Esophagus (tissue), 2 donors: ENCODE results near the gene MAGEB10. TPM values are rescaled to one million over a fixed set of nuclear protein-coding genes. Genes with fewer than 3 reads are reported as not detected.
"Not testable (repeated sequence)": the region's sequence is repeated elsewhere in the genome, so short reads cannot be mapped to it uniquely, and the experiment has no call there.

ENCODE experiments used
- H3K27ac ChIP-seq, 2 donors: one replicate each; pipeline ENCODE4 v1.5.1; 2013; ENCODE audit warnings: low read depth in 2 of 2, mild to moderate bottlenecking in 2 of 2, inconsistent platforms in 1 of 2, low read length in 1 of 2, moderate library complexity in 1 of 2
- H3K27me3 ChIP-seq, 2 donors: one replicate each; pipeline ENCODE4 v1.6.1; 2013; ENCODE audit warnings: low read length in 2 of 2, control low read depth in 1 of 2, mild to moderate bottlenecking in 1 of 2; ENCODE audit not compliant: insufficient read depth in 2 of 2, control insufficient read depth in 1 of 2
- H3K36me3 ChIP-seq, 2 donors: one replicate each; pipeline ENCODE4 v1.6.1; 2013; ENCODE audit warnings: low read length in 1 of 2; ENCODE audit not compliant: control insufficient read depth in 2 of 2, insufficient read depth in 2 of 2
- H3K4me1 ChIP-seq, 2 donors: one replicate each; pipeline ENCODE4 v1.6.1; 2013; ENCODE audit warnings: low read length in 1 of 2; ENCODE audit not compliant: control insufficient read depth in 2 of 2, insufficient read depth in 2 of 2
- H3K4me3 ChIP-seq, 2 donors: one replicate each; pipeline ENCODE4 v1.5.1; 2013; ENCODE audit warnings: low read length in 2 of 2, mild to moderate bottlenecking in 2 of 2, low read depth in 1 of 2, moderate library complexity in 1 of 2
- H3K9me3 ChIP-seq, 2 donors: one replicate each; pipeline ENCODE4 v1.6.1; 2013; ENCODE audit warnings: mild to moderate bottlenecking in 2 of 2, low read depth in 1 of 2, low read length in 1 of 2, moderate library complexity in 1 of 2; ENCODE audit not compliant: control insufficient read depth in 2 of 2, insufficient read depth in 1 of 2
- WGBS, 2 donors: extraction: QIAGEN DNeasy Blood & Tissue Kit; methylation state at CpG; one replicate each; pipeline ENCODE4 v1.1.7; 2013; 5-methylcytosine and 5-hydroxymethylcytosine counted together
- polyA plus RNA-seq, 2 donors: library from polyadenylated mRNA; stranded (reverse); fragments of 200-250 nt; gene quantifications; one replicate each; pipeline ENCODE4 v1.2.3, GENCODE V29; 2013
- donor health status: healthy with polysubstance abuse.
- donor health status: Bipolar disorder and iron deficiency.

Gene MAGEB10, protein sequence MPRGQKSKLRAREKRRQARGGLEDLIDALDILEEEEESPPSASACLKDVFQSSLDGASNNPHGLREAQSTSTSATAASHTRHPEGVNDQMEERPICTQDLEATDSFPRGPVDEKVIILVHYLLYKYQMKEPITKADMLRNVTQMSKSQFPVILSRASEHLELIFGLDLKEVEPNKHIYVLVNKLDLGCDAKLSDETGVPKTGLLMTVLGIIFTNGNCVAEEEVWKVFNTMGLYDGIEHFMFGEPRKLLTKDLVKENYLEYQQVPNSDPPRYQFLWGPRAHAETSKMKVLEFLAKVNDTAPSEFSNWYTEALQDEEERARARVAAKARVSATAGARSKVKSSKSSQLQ
- polyA plus RNA-seq: not detected

DNA sequence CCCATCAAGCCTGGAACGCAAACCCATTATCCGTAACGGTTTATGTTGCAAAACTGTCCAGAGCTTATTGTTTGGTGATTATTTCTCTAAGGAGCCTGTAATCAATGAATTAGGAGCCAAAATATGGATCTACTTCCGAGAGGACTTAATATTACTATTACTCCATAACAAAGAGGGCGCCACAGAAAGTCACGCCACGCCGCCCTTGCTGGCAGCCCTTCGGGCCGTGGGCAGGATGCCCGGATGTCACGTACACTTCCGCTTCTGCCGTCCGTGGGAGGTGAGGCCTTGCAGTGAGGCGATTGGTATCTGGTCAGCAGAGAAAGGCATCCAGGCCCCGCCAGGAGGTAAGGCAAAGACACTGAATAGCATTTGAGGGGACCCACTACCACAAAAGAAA is at the start of gene MAGEB10:
Gene MAGEB10, plus strand, starts transcription at position 301 of the 400 bp plus-strand sequence. CDS start 13,317 bp downstream, outside the sequence.
- WGBS, 2 donors: 91 to 95% methylated on average over 17 of the region's 17 CpGs
- Histone ChIP-seq H3K4me3 (no peak within 1 kb of the TSS), H3K4me1 (no peaks in the 10 kb centered on the region), H3K27me3 (no peaks in the 10 kb centered on the region), H3K9me3 (peaks cover 0 to 3% of the 10 kb centered on the region in 2 donors), H3K27ac (no peak within 1 kb of the TSS), H3K36me3 (no peaks in the 10 kb centered on the region)

DNA sequence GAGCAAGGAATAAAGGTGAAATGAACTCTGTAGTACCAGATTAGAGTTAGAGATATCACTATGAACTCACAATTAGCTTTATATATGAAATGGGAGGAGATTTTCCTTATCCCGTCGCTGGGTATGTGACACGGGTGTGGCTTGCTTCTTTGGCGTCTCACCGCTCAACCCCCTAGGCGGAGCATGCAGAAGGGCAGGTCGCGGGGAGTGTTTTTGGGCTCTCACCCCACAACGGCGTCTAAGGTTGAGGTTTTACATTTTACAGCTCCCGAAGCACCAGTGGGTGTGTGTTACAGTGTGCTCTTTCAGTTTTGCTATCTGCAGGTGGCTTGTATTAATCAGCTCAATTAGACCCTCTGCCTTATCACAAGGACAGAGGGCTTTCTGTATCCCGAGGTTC is 42.1 kb upstream of the MAGEB10 start:
- Histone ChIP-seq H3K4me3 (no peak overlapping the region), H3K9me3 (no peaks in the 10 kb centered on the region), H3K27me3 (no peaks in the 10 kb centered on the region), H3K36me3 (no peaks in the 10 kb centered on the region), H3K4me1 (no peaks in the 10 kb centered on the region), H3K27ac (no peak overlapping the region)
- 84% methylated on average over 12 of the region's 12 CpGs for WGBS, 2 donors

DNA sequence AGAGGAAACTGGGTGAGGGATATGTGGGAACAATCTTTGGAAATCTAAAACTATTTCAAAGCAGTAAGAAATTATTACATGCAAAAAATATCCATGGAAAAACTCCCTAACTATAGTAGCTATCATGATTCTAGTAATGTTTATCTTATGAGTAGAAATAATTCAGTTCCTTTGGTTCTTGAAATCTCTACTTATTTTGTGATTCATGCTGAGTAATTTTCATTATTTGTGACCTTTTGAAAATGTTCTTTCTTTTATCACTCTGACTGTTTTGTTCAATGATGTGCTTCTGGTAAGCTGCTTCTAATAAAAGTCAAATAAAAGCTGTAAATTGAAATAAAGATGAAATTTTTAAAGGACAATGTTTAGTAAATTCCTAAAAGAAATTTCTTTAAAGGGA is 40.4 kb upstream of the MAGEB10 start:
- Histone ChIP-seq H3K27ac (no peak overlapping the region), H3K27me3 (no peaks in the 10 kb centered on the region), H3K36me3 (no peaks in the 10 kb centered on the region), H3K4me3 (no peak overlapping the region), H3K9me3 (no peaks in the 10 kb centered on the region), H3K4me1 (no peaks in the 10 kb centered on the region)

DNA sequence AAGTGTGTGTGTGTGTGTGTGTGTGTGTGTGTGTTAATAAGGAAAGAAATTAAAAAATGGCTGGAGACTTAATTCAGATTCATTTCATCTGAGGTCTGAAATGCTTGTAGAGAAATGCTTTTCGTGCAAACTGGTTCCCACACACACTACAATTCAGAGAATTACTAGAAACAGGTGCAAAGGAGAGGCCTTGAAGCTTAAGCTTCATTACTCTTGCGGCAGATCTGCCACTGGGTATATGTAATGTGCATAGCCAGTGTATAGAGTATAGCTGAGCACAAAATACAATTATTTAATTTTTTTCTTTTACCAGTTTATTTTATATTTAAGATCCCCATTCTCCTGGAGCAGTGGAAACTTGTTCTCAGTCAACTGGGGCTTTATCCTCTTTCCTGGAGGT is 31.8 kb upstream of the MAGEB10 start:
- Histone ChIP-seq H3K4me1 (no peaks in the 10 kb centered on the region), H3K4me3 (no peak overlapping the region), H3K36me3 (no peaks in the 10 kb centered on the region), H3K27ac (no peak overlapping the region), H3K27me3 (no peaks in the 10 kb centered on the region), H3K9me3 (no peaks in the 10 kb centered on the region)
- 60 to 85% methylated on average over 2 of the region's 2 CpGs for WGBS, 2 donors

DNA sequence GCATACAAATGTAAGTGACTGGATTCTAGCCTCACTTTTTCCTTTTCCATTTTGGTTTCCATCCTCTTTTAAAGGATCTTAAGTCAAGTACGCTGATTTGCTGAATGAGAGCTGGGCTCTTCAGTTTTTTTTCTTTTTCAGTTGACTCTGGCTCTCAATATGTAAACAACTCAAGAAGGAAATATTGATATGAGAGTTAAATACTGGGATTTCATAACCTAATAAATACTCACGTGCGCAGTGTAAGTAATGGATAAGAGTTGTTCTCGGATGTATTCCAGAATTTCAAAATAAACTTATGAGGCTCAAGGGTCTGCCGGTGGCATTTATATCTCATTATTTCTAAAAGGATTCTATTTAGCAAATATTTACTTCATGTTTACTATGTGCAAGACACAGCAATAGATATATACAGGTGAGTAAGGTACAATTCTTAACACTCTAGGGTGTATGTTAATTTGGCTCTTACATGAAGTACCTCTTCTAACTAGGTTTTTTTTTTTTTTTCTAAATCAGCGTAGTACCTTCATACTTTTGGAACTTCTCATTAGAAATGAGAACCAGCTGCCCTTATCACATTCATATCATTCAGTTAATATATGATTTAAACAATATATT is 11.0 kb upstream of the MAGEB10 start:
- Histone ChIP-seq H3K4me1 (no peaks in the 10 kb centered on the region), H3K27me3 (no peaks in the 10 kb centered on the region), H3K9me3 (no peaks in the 10 kb centered on the region), H3K27ac (no peak overlapping the region), H3K36me3 (no peaks in the 10 kb centered on the region), H3K4me3 (no peak overlapping the region)
- WGBS, 2 donors: 60 to 67% methylated on average over 6 of the region's 6 CpGs

DNA sequence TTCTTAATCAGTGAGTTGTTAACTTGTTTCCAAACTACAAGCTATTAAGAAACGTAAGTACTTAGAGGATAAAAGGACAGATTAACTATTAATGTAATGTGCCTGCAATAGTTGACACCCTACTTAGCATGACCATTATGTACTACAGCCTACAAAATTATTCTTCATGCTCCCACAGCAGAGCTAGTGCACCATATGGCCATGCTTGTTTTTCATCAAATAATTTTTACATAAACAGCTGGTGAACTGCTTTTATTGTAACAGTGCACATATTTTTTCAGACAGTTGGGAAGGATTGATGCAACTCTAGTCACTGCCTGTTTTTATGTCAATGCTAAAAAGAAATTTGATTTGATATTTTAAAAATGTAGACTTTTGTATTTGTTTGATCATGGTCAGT is 10.2 kb upstream of the MAGEB10 start:
- 50 to 59% methylated on average over 1 of the region's 1 CpG for WGBS, 2 donors
- no peak overlapping the region for H3K4me3 ChIP-seq
- H3K27me3 ChIP-seq: no peaks in the 10 kb centered on the region
- no peak overlapping the region for H3K27ac ChIP-seq
- H3K9me3 ChIP-seq: no peaks in the 10 kb centered on the region
- no peaks in the 10 kb centered on the region for H3K4me1 ChIP-seq
- no peaks in the 10 kb centered on the region for H3K36me3 ChIP-seq

DNA sequence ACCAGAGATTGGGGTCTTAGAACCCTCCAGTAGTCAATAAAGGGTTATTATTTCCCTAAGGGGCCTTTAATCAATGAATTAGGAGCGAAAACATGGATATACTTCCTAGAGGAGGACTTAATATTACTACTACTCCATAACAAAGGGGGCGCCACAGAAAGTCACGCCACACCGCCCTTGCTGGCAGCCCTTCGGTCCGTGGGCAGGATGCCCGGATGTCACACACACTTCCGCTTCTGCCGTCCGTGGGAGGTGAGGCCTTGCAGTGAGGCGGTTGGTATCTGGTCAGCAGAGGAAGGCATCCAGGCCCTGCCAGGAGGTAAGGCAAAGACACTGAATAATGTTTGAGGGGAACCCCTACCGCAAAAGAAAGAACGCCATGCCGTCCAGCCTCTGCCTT is 436 bp downstream of the MAGEB10 start:
- Histone ChIP-seq H3K27me3 (no peaks in the 10 kb centered on the region), H3K36me3 (no peaks in the 10 kb centered on the region), H3K27ac (no peak overlapping the region), H3K4me1 (no peaks in the 10 kb centered on the region), H3K9me3 (peaks cover 0 to 3% of the 10 kb centered on the region in 2 donors), H3K4me3 (no peak overlapping the region)
- WGBS, 2 donors: 92 to 94% methylated on average over 14 of the region's 14 CpGs

DNA sequence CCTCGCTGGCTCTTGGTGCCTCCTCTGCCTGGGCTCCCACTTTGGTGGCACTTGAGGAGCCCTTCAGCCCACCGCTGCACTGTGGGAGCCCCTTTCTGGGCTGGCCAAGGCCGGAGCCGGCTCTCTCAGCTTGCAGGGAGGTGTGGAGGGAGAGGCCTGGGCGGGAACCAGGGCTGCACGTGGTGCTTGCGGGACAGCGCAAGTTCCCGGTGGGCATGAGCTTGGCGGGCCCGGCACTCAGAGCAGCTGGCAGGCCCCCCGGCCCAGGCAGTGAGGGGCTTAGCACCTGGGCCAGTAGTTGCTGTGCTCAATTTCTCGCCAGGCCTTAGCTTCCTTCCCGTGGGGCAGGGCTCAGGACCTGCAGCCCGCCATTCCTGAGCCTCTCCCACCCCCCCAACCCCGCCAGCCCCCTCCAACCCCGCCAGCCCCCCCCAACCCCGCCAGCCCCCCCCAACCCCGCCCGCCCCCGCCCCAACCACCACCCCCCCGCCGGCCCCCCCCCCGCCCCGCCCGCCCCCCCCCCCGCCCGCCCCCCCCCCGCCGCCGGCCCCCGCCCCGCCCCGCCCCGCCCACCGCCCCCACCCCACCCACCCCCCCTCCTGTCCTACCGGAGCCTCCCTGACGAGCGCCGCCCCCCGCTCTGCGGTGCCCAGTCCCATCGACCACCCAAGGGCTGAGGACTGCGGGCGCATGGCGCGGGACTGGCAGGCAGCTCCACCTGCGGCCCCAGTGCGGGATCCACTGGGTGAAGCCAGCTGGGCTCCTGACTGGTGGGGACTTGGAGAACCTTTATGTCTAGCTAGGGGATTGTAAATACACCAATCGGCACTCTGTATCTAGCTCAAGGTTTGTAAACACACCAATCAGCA is 1.4 kb downstream of the MAGEB10 start:
- not testable (repeated sequence) for H3K4me1 ChIP-seq, H3K27me3 ChIP-seq, H3K27ac ChIP-seq, H3K9me3 ChIP-seq, H3K4me3 ChIP-seq, H3K36me3 ChIP-seq
- 94 to 96% methylated on average over 19 to 29 of the region's 50 CpGs for WGBS, 2 donors

DNA sequence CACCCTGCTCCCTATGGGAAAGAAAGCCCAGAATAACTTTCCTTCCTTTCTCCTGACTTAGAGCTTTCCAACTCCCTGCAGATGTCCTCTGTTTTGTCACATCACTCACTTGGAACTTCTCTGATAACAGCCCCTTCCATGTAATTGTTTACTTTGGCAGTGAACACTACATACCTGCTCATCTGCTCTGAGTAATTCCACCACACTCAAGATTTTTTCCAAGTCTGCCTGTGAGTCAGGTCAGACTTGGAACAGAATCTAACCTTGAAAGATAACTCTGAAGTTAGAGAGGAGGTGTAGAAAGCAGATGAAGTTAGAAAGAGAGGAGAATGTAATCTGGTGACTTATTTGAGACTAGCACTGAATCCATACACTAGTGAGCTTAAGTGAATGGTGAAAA is 7.4 kb downstream of the MAGEB10 start:
- no peak overlapping the region for H3K4me3 ChIP-seq
- no peaks in the 10 kb centered on the region for H3K36me3 ChIP-seq
- H3K27me3 ChIP-seq: no peaks in the 10 kb centered on the region
- no peaks in the 10 kb centered on the region for H3K9me3 ChIP-seq
- H3K4me1 ChIP-seq: no peaks in the 10 kb centered on the region
- H3K27ac ChIP-seq: no peak overlapping the region
